Measurements from ENCODE around the gene APBA2.

GRCh38 chr15:29055876-29056275, 170.1 kb downstream of the APBA2 start:
- TF ChIP-seq CTCF (IDR thresholded peaks at IDR 0.05; ENCODE audit: borderline replicate concordance, extremely low read depth, low read length, poor library complexity, severe bottlenecking) (no peak), EZH2 (IDR thresholded peaks at IDR 0.05; ENCODE audit: borderline replicate concordance, low read depth, low read length, severe bottlenecking) (no peak)

All from DND-41 (cell line).